GM12892 (cell line): Measurements from ENCODE around the gene GYS1.
A peak's percentile ranks its signal among the peaks of the same experiment; 100 is the strongest.

Experiments
- DNase-seq: peaks from one replicate; pipeline ENCODE4 v3.0.0; 2011; ENCODE audit not compliant: insufficient read length
- FAIRE-seq: peaks from 2 replicates; lab custom pipeline; 2011; peaks lifted over from hg19 to GRCh38; lab: Jason Lieb, UNC
- POLR2A ChIP-seq: IDR thresholded peaks from 2 replicates; pipeline ENCODE4 v1.6.1; 2011; ENCODE audit warnings: low read depth, low read length, control low read depth
- POLR2AphosphoS5 ChIP-seq: IDR thresholded peaks from 2 replicates; pipeline ENCODE4 v1.6.1; 2011; ENCODE audit warnings: low read depth, low read length, control low read depth
- TAF1 ChIP-seq: IDR thresholded peaks from 2 replicates; pipeline ENCODE4 v1.6.1; 2011; ENCODE audit warnings: low read depth, mild to moderate bottlenecking, control low read depth, low read length, borderline replicate concordance

GYS1 gene

DNA sequence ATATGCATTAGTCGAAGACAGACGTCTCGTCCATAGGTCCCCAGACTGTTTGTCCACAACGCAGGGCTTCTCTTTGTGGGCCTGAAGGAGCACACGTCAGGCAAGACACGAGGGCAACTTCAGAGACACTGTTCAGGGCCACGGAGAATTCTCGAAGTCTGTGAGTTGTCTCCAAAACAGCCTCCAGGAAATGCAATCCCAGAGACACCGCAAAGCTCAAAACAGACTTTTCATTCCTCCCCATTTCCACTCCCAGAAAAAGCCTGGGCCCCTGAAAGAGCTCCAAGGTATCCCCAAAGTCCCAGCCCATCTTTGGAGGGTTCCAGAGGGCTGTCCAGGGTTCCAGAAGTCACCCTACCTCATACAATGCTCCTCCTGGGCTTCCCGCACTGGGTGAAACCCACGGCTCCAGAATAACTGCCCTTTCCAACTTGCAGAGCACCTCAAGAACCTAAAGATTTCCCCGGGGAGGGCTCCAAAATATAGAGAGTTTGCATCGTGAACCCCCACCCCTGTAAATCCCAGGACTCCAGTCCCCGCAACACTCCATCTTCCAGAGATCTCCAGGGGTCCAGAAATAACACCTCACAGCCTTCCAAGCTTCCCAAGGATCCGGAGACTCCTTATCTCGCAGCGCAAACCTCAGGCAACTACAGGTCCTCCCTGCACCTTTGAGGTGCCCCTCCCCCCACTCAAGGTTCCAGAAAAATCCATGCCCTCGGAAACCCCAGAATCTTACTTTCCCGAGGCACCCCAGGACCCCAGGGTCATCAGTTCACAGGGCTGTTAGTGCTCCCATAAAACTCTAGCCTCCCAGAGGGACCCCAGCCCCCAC lies 28.7 kb downstream of the GYS1 start:
- peak; percentile 27 for FAIRE-seq
- no peak for DNase-seq
- TF ChIP-seq TAF1 (no peak), POLR2AphosphoS5 (no peak), POLR2A (no peak)

DNA sequence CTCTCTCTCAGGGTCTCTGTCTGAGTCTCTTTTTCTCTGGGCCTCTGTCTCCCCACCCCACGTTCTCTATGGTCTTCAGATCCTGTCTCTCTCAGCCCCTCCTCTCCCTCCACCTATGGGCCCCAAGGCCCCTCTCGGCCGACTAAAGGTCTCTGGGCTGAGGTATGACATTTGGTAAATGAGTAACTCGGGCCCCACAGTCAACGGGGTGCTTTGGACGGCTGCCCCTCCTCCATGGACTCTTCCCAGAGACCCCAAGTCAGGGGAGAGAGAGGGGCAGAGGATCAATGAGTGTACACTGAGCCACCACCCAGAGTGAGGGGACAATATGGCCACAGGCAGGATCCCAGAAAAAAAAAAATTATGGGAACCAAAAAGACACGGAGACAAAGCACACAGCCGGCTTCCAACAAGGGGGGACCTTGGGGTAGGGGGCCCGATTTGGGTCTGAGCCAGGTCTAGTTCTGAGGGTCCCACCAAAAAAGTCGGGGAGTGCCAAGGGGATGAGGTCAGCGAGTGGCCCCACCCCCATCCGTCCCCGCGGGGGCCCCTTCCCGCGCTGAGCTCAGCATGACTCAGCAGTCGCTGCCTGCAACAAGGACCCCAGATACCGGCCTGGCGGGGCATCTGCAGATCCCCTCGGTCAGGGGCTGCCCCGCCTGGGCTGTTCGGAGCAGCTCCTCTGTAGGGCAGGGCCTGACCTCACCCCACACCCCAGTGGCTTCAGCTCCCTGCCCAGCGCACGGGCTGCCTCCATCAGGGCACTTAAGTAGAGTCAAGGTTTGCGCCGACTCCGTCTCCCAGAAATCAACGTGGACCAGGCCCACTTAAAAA lies 29.5 kb downstream of the GYS1 start:
- FAIRE-seq, result peak; percentile 89
- DNase-seq, result peak; percentile 72
- TF ChIP-seq TAF1 (no peak; the same call in 1 of the 2 replicates), POLR2AphosphoS5 (no peak; the same call in 1 of the 2 replicates), POLR2A (peak; percentile 46; the same call in 1 of the 2 replicates)

DNA sequence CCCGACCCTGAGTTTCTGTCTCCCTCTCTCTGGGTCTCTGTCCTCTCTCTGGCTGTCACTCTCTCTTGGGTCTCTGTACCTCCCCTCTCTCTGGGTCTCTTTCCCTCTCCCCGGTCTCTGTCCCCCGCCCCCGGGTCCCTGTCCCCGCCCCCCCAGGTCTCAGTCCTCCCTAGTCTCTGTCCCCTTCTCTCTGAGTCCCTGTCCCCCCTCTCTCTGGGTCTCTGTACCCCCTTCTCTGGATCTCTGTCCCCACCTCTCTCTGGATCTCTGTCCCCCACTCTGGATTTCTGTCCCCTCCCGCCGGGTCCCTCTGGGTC lies 30.3 kb downstream of the GYS1 start:
- TF ChIP-seq POLR2AphosphoS5 (no peak), TAF1 (no peak), POLR2A (no peak; the same call in 1 of the 2 replicates)
- DNase-seq, result no peak
- FAIRE-seq, result no peak

DNA sequence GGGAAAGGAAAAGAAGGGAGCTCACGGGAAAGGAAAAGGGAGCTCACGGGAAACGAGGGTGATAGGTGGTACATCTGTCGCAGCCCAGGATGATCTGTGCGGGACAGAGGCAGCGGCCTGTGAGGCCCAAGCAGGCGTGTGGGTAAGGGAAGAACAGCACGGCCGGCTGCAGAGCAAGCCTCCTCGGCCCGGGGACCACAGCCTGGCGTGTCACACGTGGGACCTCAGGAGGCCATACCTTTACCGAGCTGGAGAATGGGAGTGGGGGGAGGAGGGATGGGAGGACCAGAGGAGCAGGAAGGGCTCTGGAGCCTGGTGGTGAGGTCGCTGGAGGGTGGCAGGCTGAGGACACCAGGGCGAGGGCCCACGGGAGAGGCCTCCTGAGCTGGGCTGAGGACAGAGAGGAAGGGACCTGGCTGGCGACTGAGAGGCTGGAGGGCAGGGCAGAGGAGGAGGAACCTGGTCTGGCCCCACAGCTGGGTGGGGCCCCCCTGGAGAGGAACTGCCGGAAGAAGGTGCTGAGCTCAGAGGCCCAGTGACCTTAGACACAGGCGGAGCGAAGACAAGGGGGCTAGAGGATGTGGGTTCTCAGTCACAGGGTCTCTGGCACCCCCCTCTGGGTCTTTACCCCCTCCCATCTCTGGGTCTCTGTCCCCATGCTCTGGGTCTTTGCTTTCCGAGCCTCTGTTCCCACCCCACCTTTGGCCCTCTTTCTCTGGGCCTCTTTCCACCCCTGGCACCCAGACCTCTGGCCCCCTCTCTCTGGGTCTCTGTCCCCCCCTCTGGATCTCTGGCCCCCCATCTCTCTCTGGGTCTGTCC lies 30.9 kb downstream of the GYS1 start:
- TF ChIP-seq POLR2AphosphoS5 (peak; percentile 91), POLR2A (peak; percentile 84), TAF1 (peak; percentile 27; the same call in 1 of the 2 replicates)
- FAIRE-seq, result peak; percentile 80
- peak; percentile 80 for DNase-seq

DNA sequence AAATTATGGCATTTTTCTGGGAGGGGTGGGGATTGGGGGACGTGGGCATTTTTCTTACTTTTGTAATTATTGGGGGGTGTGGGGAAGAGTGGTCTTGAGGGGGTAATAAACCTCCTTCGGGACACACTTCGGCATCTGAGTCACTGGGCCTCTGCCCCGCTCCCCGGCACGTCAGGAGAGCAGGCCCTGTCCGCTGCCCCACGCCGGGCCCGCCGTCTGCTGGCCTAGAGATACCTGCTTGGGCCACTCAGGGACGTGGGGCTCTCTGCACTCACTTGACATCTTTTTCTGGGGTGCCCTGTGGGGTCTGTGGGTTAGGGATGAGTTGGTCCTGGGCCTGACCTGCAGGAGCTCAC lies 31.5 kb downstream of the GYS1 start:
- DNase-seq, result no peak
- FAIRE-seq, result no peak
- TF ChIP-seq POLR2A (no peak), TAF1 (no peak), POLR2AphosphoS5 (no peak)

DNA sequence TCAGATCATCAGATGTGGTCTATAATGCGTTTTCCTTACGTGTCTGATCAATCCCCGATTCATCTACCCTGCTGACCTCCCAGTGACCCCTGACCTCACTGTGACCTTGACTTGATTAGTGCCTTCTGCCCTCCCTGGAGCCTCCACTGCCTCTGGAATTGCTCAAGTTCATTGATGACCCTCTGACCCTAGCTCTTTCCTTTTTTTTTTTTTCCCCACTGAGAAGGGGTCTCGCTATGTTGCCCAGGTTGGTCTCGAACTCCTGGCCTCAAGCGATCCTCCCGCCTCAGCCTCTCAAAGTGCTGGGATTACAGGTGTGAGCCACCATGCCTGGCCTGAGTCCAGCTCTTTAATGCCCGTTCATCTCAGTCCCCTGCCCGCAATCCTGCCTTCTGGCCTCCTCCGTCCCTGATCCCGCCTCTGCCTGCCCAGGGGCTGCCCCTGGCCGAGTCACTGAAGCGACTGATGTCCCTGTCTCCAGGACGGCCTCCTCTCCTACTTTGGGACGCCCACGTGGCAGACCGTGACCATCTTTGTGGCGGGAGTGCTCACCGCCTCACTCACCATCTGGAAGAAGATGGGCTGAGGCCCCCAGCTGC lies 32.0 kb downstream of the GYS1 start:
- TF ChIP-seq TAF1 (no peak), POLR2AphosphoS5 (no peak), POLR2A (no peak)
- FAIRE-seq, result no peak
- no peak for DNase-seq

DNA sequence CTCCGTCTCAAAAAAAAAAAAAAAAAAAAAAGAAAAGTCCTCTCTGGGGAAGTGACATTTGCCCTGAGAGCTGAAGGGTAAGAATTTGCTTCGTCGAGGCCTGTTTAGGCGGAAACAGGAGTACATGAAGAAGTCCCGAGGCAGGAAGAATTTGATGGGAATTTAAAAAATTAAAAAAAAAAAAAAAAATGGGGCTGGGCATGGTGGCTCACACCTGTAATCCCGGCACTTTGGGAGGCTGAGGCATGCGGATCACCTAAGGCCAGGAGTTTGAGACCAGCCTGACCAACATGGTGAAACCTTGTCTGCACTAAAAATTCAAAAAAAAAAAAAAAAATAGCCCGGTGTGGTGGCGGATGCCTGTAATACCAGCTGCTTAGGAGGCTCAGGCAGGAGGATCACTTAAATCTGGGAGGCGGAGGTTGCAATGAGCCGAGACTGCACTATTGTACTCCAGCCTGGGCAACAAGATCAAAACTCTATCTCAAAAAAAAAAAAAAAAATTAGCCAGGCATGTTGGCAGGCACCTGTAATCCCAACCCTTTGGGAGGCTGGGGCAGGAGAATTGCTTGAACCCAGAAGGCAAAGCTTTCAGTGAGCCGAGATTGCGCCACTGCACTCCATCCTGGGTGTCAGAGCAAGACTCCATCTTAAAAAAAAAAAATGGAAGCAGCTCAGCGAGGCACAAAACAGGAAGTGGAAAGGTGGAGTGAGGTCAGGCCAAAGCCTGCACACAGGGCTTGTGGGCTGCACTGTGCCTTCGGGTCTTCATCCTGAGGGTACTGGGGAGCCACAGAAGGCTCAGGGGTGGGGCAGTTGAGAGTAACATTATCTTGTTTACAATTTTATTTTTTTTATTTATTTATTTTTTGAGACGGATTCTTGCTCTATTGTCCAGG lies 33.5 kb downstream of the GYS1 start:
- DNase-seq, result no peak
- no peak for TF ChIP-seq POLR2AphosphoS5
- TF ChIP-seq TAF1, result no peak
- TF ChIP-seq POLR2A, result no peak
- FAIRE-seq, result no peak

DNA sequence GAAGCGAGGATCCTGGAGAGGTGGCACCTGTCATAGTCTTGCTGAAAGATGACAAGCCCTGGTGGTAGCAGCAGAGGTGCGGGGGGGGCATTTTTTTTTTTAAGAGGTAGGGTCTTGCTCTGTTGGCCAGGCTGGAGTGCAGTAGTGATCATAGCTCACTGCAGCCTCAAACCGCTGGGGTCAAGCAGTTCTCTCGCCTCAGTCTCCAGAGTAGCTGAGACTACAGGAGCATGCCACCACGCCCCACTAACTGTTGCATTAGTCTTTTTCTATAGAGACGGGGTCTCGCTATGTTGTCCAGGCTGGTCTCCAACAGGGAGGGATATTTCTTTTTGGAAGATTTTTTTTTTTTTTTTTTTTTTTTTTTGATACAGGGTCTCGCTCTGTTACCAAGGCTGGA lies 35.1 kb downstream of the GYS1 start:
- TF ChIP-seq POLR2AphosphoS5, result no peak
- TF ChIP-seq TAF1, result no peak
- no peak for TF ChIP-seq POLR2A
- FAIRE-seq (no peak), DNase-seq (no peak)

DNA sequence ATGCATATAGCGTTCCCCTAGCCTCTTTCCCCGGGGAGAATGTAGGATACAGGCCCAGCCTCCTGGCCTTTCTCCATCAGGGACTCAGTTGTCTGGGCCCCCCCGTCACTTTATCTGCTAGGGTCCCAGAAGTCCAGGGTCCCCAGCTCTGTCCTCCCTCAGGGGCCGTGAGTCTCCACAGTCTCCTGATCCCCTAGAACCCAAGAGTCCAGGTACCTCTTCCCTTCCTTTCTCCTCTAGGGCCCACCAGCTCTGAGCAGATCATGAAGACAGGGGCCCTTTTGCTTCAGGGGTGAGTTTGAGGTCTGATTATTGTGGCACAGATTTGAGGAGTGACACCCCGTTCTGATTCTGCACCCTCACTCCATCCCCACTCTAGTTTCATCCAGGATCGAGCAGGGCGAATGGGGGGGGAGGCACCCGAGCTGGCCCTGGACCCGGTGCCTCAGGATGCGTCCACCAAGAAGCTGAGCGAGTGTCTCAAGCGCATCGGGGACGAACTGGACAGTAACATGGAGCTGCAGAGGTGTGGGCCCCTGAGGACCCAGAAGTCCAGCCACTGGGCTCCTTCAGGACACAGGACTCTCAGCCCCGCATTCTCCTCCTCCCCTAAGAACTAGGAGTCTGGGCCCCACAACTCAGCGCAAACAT lies 37.7 kb downstream of the GYS1 start:
- TF ChIP-seq POLR2A (no peak), TAF1 (no peak), POLR2AphosphoS5 (no peak)
- DNase-seq, result no peak
- FAIRE-seq, result no peak
